GM23338 (cell line): Measurements from ENCODE around the gene EYA2.
A peak's percentile ranks its signal among the peaks of the same experiment; 100 is the strongest.

Experiments
- CREB1 ChIP-seq: fragments of 250-450 bp; sonication (Bioruptor Pico); IDR thresholded peaks from 2 replicates; pipeline ENCODE4 v1.5.0; 2020; ENCODE audit warnings: low read depth, mild to moderate bottlenecking, moderate library complexity
- CTCF ChIP-seq, 2 experiments: fragments of 200-600 bp in 1 of 2; sonication (generic) in 1 of 2; conservative IDR thresholded peaks; 2 replicates each; pipeline versions ENCODE4 v1.5.1 to v1.6.1; 2016 to 2017; ENCODE audit warnings: antibody characterized with exemption in 2 of 2, low read depth in 2 of 2, mild to moderate bottlenecking in 2 of 2, moderate library complexity in 1 of 2
- ETS1 ChIP-seq: IDR thresholded peaks from 2 replicates; pipeline ENCODE4 v1.6.1; 2016; ENCODE audit warnings: antibody characterized with exemption
- EZH2 ChIP-seq: fragments of 200-600 bp; sonication (generic); IDR thresholded peaks from one replicate; pipeline ENCODE4 v1.8.0; 2017; ENCODE audit warnings: antibody characterized with exemption, mild to moderate bottlenecking, low read depth; ENCODE audit not compliant: unreplicated experiment
- EZH2phosphoT487 ChIP-seq: fragments of 200-600 bp; sonication (generic); IDR thresholded peaks from one replicate; pipeline ENCODE4 v1.8.1; 2018; ENCODE audit warnings: antibody characterized with exemption; ENCODE audit not compliant: unreplicated experiment
- JUNB ChIP-seq: IDR thresholded peaks from one replicate; pipeline ENCODE4 v1.6.1; 2016; ENCODE audit warnings: antibody characterized with exemption; ENCODE audit not compliant: unreplicated experiment
- NANOG ChIP-seq: IDR thresholded peaks from 2 replicates; pipeline ENCODE4 v1.6.1; 2016; ENCODE audit warnings: antibody characterized with exemption, borderline replicate concordance
- POLR2AphosphoS5 ChIP-seq: IDR thresholded peaks from 2 replicates; pipeline ENCODE4 v1.6.1; 2016; ENCODE audit warnings: antibody characterized with exemption, low read depth
- REST ChIP-seq: IDR thresholded peaks from one replicate; pipeline ENCODE4 v1.6.1; 2018; ENCODE audit warnings: antibody characterized with exemption; ENCODE audit not compliant: unreplicated experiment
- STAT1 ChIP-seq: IDR thresholded peaks from one replicate; pipeline ENCODE4 v1.6.1; 2016; ENCODE audit warnings: antibody characterized with exemption; ENCODE audit not compliant: unreplicated experiment
- ZNF114 ChIP-seq: fragments of 250-450 bp; sonication (Bioruptor Pico); IDR thresholded peaks from 2 replicates; pipeline ENCODE4 v1.5.0; 2020; ENCODE audit warnings: mild to moderate bottlenecking, moderate library complexity
- ZNF331 ChIP-seq: fragments of 250-450 bp; sonication (Bioruptor Pico); IDR thresholded peaks from 2 replicates; pipeline ENCODE4 v1.5.0; 2020; ENCODE audit warnings: low read depth, mild to moderate bottlenecking, moderate library complexity
- ZNF462 ChIP-seq: fragments of 250-450 bp; sonication (Bioruptor Pico); IDR thresholded peaks from 2 replicates; pipeline ENCODE4 v1.5.0; 2020; ENCODE audit warnings: mild to moderate bottlenecking, moderate library complexity

GRCh38 chr20:47150403-47151152 is 255.9 kb downstream of the EYA2 start:
- TF ChIP-seq CTCF (conservative IDR thresholded peaks at IDR 0.05; ENCODE audit: low read depth in 2 of 2) (peak; percentile 89 to 95), EZH2 (no peak), POLR2AphosphoS5 (no peak), STAT1 (no peak), REST (no peak), EZH2phosphoT487 (no peak), ETS1 (peak; percentile 70), CREB1 (CRISPR knock-in tag) (no peak), NANOG (no peak), ZNF114 (CRISPR knock-in tag) (no peak), JUNB (no peak), ZNF331 (CRISPR knock-in tag) (no peak), ZNF462 (CRISPR knock-in tag) (no peak)
